Fibroblast of peridontal ligament (primary cell): ENCODE data around the gene KRTAP4-1.
A peak's percentile ranks its signal among the peaks of the same experiment; 100 is the strongest.
"Not testable (repeated sequence)": the region's sequence is repeated elsewhere in the genome, so short reads cannot be mapped to it uniquely, and the experiment has no call there.

Experiments
- DNase-seq: peaks from one replicate; pipeline ENCODE4 v3.0.0-alpha.2; 2010; ENCODE audit errors: extremely low read depth

The KRTAP4-1 gene

GRCh38 chr17:41184480-41184961 is at the start of gene KRTAP4-1:
Gene KRTAP4-1, minus strand, starts transcription at chr17:41184911. Its CDS starts 57 bp downstream, at chr17:41184854.
- no peak for DNase-seq

DNA sequence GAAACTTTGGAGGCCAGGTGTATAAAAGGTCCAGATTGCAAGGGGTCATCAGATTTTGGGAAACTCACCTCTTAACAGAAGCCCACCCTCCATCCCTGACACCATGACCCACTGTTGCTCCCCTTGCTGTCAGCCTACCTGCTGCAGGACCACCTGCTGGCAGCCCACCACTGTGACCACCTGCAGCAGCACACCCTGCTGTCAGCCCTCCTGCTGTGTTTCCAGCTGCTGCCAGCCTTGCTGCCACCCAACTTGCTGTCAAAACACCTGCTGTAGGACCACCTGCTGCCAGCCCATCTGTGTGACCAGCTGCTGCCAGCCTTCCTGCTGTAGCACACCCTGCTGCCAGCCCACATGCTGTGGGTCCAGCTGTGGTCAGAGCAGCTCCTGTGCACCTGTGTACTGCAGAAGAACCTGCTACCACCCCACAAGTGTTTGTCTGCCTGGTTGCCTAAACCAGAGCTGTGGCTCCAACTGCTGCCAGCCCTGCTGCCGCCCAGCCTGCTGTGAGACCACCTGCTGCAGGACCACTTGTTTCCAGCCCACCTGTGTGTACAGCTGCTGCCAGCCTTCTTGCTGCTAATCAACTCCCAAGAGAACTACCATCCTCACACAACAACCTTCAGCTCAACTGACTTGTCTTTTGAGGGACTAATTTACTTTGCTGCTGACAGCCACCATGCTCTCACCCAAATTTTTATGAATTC is 47.8 kb upstream of the KRTAP4-1 start, which contains the start of gene KRTAP9-3:
KRTAP9-3 (plus strand) TSS at position 51 of the 707 bp plus-strand sequence; CDS start at position 104, 53 bp downstream.
- not testable (repeated sequence) for DNase-seq

DNA sequence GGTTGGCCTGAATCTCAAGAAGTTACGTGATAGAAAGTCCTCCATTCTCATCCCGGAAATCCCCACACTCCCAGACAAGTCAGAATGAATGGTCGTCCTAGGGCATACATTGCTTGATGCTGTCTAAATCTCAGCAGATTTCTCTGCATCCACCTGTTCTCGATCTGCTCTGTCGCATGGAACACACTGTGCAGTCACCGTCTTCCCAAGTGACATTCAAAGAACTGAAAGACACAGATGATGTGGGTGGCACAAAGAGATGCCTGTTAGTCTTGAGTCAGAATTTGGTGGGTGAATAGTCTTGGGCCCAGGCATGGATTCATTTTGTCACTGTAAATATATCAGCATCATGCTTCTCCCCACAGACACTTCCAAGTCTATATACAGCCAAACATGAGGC is 47.0 kb upstream of the KRTAP4-1 start:
- DNase-seq, result no peak

GRCh38 chr17:41230094-41230493 is 45.4 kb upstream of the KRTAP4-1 start:
- DNase-seq, result no peak

GRCh38 chr17:41226598-41227095 is 41.9 kb upstream of the KRTAP4-1 start, which contains the start of gene KRTAP9-2:
Gene KRTAP9-2, plus strand, starts transcription at chr17:41226648. Its CDS starts 7 bp downstream, at chr17:41226655.
- DNase-seq, result not testable (repeated sequence)

DNA sequence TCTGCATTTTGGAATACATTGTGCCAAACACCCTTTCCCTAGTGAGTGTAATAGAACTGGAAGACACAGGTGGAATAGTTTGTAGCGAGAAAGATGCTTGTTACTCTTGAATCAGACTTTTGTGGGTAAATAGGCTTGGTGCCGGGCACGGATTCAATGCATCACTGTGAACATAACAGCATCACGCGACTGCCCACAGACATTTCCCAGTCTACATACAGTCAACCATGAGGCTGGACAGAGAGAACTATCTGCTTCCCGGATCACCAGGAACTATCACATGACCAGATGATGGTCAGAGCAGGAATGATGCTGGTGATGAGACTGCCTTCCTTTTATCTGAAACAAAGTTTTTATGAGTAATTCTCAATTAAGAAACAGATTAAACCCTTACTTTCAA is 41.3 kb upstream of the KRTAP4-1 start:
- no peak for DNase-seq

DNA sequence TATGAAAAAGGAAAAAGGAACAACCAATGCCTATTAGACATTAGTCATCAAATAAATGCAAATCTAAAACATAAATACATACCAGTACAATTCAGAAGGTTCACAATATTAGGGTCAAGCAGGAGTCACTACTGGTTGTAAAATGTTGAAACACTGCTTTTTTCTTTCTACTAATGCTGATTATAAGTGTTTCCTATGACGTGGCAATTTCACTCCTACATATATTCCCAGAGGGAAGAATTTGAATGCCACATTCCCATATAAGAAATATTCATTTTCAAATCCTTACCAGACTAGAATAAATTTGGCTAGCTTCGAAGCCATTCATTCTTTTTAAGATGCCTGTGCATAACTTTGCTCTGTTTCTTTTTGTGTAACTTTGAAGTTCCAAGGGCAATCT is 39.1 kb upstream of the KRTAP4-1 start:
- DNase-seq, result peak; percentile 58

DNA sequence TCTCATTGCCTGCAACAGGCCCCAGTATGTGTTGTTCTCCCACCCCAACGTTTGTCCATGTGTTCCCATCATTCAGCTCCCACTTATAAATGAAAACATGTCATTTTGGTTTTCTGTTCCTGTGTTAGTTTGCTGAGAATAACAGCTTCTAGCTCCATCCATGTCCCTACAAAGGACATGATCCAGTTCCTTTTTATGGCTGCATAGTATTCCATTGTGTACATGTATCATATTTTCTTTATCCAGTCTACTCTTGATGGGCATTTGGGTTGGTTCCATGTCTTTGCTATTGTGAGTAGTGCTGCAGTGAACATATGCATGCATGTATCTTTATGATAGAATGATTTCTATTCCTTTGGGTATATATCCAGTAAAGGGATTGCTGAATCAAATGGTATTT is 31.0 kb upstream of the KRTAP4-1 start:
- DNase-seq, result no peak

GRCh38 chr17:41212524-41213169 is 27.9 kb upstream of the KRTAP4-1 start:
- DNase-seq, result no peak

DNA sequence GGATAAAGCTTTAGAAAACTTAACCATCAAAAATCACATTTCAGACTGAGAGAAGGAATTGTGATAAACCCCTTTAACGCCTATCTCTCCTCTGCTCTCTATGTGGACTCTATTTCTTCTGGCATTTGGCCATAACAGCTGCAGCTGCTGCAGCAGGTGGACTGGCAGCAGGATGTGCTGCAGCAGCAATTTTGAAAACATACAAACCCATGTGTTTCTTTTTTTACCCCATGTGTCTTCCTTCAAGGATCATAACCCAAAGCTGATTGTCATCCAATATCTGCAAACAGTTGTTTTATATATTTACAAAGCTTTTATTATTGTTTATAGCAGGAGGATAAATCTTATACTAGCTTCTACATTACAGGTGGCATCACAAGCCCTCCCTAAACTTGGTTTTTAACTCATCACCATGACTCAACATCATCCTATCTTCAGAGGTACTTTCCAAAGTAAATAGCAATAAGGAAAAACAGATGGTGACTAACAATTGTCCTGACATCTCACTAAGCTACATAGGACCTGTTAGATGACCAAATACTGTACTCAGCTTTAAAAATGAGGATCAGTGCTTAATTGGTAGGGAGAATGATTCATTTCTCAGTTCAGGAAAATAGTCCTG is 27.2 kb upstream of the KRTAP4-1 start:
- peak; percentile 46 for DNase-seq

DNA sequence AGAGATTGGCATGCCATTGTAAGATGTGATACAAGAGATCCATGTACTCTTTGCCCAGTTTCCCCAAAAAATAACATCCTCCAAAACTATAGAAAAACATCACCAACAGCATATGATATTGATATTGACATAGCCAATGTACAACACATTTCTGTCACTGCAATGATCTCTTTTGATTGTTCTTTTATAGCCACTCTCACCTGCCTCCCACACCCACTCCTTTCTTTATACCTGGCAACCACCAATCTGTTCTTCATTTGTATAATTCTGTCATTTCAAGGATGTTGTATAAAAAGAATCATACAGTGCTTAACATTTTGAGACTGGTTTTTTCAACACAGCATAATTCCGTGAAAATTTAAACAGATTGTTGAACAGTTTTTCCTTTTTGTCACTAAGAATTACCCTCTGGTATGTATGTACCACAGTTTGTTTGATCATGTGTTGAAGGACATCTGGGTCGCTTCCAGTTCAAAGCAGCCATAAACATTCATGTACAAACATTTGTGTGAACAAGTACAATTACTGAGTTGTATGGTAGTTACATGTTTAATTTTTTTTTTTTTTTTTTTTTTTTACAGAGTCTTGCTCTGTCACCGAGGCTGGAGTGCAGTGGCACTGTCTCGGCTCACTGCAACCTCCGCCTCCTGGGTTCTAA is 14.8 kb upstream of the KRTAP4-1 start:
- DNase-seq, result no peak

GRCh38 chr17:41196068-41196467 is 11.4 kb upstream of the KRTAP4-1 start:
- DNase-seq, result no peak

DNA sequence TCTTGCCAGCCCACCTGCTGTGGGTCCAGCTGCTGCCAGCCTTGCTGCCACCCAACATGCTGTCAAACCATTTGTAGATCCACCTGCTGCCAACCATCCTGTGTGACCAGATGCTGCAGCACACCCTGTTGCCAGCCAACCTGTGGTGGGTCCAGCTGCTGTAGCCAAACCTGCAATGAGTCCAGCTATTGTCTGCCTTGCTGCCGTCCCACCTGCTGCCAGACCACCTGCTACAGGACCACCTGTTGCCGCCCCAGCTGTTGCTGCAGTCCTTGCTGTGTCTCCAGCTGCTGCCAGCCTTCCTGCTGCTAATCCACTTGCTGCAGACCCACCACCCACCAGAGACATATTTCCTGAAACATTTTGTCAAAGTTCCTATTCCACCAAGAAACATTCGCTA is 5.6 kb upstream of the KRTAP4-1 start:
- DNase-seq, result no peak

GRCh38 chr17:41189837-41190318 is 5.2 kb upstream of the KRTAP4-1 start, which contains the start of gene KRTAP9-1:
Gene KRTAP9-1, plus strand, starts transcription at chr17:41189887. Its CDS starts 0 bp downstream, at chr17:41189887.
- DNase-seq, result not testable (repeated sequence)

- DNase-seq, result no peak
These were observed 2.2 kb upstream of the KRTAP4-1 start for GRCh38 chr17:41186872-41187271.

GRCh38 chr17:41185001-41185400 is 290 bp upstream of the KRTAP4-1 start:
- no peak for DNase-seq

GRCh38 chr17:41178843-41179616 is 5.7 kb downstream of the KRTAP4-1 start:
- peak; percentile 81 for DNase-seq

GRCh38 chr17:41178341-41178740 is 6.4 kb downstream of the KRTAP4-1 start:
- peak; percentile 42 for DNase-seq

DNA sequence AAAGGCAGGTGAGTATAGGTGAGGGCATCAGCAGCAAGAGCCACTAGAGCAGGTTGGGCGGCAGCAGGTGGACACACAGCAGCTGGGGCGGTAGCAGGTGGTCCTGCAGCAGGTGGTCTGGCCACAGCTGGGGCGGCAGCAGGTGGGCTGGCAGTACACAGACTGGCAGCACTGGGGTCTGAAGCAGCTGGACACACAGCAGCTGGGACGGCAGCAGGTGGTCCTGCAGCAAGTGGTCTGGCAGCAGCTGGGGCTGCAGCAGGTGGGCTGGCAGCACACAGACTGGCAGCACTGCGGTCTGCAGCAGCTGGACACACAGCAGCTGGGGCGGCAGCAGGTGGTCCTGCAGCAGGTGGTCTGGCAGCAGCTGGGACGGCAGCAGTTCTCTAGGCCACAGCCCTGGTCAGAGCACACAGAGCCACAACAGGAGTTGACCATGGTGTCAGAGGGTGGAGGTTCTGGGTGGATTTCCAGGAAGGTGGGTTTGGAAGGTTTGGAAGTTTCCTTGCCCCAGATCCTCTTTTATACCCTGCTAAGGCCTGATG is 6.9 kb downstream of the KRTAP4-1 start, which contains the start of gene KRTAP4-2:
KRTAP4-2 (minus strand) TSS at position 495 of the 545 bp plus-strand sequence; CDS start at position 438, 57 bp downstream.
- no peak for DNase-seq

DNA sequence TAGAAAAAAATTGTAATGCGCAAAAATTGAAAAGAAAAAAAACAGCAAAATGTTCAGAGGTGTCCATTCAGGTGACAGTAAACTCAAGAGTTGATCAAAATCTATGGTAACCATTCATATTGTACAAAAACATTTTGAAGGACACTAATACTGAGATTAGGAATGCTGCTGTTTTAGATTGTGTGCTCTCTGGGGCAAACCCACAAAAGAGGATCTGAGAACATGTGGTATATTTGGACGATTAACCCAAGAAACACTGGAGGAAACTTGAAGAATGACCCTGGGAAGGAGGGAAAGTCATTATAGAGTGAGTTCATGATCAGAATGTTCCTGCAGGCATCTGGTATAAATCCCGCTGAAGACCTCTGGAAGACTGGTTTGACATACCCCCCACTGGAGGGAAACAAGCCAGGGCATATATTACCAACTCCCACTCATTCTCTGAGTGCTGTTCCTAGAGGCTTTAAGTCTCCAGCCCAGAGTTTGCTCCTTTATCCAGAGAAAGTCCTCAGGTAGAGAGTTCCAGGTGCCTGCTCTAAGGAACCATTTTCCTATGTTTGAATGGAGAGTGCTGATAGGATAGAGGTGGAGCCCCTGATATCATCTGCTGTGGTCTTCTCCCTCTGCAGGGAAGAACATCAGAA is 7.8 kb downstream of the KRTAP4-1 start:
- no peak for DNase-seq
